ENCODE measurements around the gene TESPA1.

DNA sequence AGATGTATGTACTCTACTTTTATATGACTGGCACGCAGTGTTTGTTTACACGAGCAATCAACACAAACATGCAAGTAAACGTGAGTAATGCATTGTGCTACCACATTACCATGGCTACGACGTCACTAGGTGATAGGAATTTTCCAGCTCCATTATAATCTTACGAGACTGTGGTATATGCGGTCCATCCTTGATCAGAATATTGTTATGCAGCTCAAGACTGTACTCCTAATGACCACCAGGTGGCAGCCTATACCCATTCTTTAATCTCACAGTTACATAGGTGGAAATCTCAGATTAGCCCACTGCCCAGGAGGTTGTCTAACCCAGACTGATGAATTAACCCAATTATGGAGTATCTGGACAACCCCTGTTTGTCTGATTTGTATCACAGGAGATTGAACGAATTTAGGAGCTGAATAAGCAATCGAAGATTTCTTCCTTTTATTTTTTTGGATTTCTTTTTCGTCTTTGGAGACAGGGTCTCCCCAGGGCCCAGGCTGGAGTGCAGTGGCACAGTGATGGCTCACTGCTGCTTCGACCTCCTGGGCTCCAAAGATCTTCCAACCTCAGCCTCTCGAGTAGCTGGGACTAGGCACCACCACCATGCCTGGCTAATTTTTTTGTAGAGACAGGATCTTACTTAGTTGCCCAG, 8.7 kb upstream of the TESPA1 start:
- TF ChIP-seq TAF1 (IDR thresholded peaks at IDR 0.05; ENCODE audit: borderline replicate concordance, insufficient read depth, low read length), result no peak
- no peak for TF ChIP-seq POLR2AphosphoS5 (IDR thresholded peaks at IDR 0.05; ENCODE audit: low read depth, low read length)
- TF ChIP-seq SIN3A (IDR thresholded peaks at IDR 0.05; ENCODE audit: borderline replicate concordance, insufficient read depth, low read length), result no peak
- TF ChIP-seq REST (IDR thresholded peaks at IDR 0.05; ENCODE audit: insufficient read depth in 1 of 2, low read depth in 2 of 2, low read length in 2 of 2), result no peak

Measured in PFSK-1 (cell line).